ENCODE results near the gene TMEM132D. TPM values are rescaled to one million over a fixed set of nuclear protein-coding genes. Genes with fewer than 3 reads are reported as not detected.

The TMEM132D gene
- total RNA-seq, 1 donor from 2014 or later, result 0.06 TPM

DNA sequence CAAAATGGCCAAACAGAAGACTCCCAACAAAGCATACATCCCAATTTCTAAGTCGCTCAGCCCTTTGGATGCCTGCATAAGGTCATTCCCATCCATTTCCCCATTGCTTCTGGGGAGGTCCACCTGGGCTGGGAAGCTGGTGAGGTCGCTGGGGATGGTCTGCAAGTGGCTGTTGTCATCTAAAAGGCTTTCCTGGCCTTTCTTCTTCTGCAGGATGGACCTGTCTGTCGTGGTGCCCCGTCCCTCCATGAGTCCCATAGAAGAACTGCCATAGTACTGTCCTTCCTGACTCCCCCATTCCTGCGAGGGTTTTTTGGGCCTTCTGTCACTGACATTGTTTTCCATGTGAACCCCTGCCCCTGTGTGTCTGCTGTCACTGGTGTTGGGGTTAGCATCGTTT is 829.4 kb downstream of the TMEM132D start:
- TF ChIP-seq, protein P1, sequence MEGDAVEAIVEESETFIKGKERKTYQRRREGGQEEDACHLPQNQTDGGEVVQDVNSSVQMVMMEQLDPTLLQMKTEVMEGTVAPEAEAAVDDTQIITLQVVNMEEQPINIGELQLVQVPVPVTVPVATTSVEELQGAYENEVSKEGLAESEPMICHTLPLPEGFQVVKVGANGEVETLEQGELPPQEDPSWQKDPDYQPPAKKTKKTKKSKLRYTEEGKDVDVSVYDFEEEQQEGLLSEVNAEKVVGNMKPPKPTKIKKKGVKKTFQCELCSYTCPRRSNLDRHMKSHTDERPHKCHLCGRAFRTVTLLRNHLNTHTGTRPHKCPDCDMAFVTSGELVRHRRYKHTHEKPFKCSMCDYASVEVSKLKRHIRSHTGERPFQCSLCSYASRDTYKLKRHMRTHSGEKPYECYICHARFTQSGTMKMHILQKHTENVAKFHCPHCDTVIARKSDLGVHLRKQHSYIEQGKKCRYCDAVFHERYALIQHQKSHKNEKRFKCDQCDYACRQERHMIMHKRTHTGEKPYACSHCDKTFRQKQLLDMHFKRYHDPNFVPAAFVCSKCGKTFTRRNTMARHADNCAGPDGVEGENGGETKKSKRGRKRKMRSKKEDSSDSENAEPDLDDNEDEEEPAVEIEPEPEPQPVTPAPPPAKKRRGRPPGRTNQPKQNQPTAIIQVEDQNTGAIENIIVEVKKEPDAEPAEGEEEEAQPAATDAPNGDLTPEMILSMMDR (conservative IDR thresholded peaks at IDR 0.05; ENCODE audit: low read depth, low read length), result no peak
- H3K4me3 ChIP-seq (ENCODE audit: low read depth, low read length), result no peak overlapping the region
- no peak for DNase-seq (ENCODE audit: low read depth)

- TF ChIP-seq, protein P1 (conservative IDR thresholded peaks at IDR 0.05; ENCODE audit: low read depth, low read length), result no peak
- no peak for DNase-seq (ENCODE audit: low read depth)
- H3K4me3 ChIP-seq (ENCODE audit: low read depth, low read length), result no peak overlapping the region
Measured at GRCh38 chr12:129073157-129073915, 830.5 kb downstream of the TMEM132D start.

DNA sequence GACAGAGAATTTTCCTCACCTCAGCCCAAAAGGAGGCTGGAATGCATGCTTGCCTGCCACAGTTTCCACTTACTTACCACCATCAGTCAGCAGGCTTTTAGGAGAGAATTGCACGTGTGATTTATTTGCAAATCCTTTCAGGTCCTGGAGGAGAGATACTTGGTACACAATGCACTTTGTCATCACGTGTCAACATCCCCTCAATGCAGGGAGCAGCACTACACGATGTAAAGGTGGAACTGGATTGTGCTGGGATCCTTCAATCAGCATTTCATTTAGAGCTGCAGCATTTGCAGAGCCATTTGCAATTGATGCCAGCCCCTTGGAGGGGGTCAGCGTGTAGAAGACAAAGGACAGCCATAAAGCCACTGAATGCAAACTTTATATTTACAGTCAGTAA is 832.5 kb downstream of the TMEM132D start:
- DNase-seq (ENCODE audit: low read depth), result no peak
- no peak overlapping the region for H3K4me3 ChIP-seq (ENCODE audit: low read depth, low read length)
- TF ChIP-seq, protein P1 (conservative IDR thresholded peaks at IDR 0.05; ENCODE audit: low read depth, low read length), result no peak

GRCh38 chr12:129069886-129070285 is 833.9 kb downstream of the TMEM132D start:
- no peak overlapping the region for H3K4me3 ChIP-seq (ENCODE audit: low read depth, low read length)
- DNase-seq (ENCODE audit: low read depth), result no peak
- TF ChIP-seq, protein P1 (conservative IDR thresholded peaks at IDR 0.05; ENCODE audit: low read depth, low read length), result no peak

GRCh38 chr12:129068684-129069083 is 835.1 kb downstream of the TMEM132D start:
- H3K4me3 ChIP-seq (ENCODE audit: low read depth, low read length), result no peak overlapping the region
- TF ChIP-seq, protein P1 (conservative IDR thresholded peaks at IDR 0.05; ENCODE audit: low read depth, low read length), result no peak
- DNase-seq (ENCODE audit: low read depth), result no peak

- H3K4me3 ChIP-seq (ENCODE audit: low read depth, low read length), result no peak overlapping the region
- TF ChIP-seq, protein P1 (conservative IDR thresholded peaks at IDR 0.05; ENCODE audit: low read depth, low read length), result no peak
- no peak for DNase-seq (ENCODE audit: low read depth)
Measured at GRCh38 chr12:129067491-129067890, 836.3 kb downstream of the TMEM132D start.
